OCI-LY1 (cell line): ENCODE data around the gene CDC14B.

Source experiments
- CTCF ChIP-seq: fragments of 200-600 bp; sonication (generic), shearing (Covaris generic); IDR thresholded peaks from 2 replicates; pipeline ENCODE4 v1.5.1; 2017; ENCODE audit warnings: mild to moderate bottlenecking, antibody characterized with exemption, low read length, moderate library complexity, mixed read lengths
- EZH2 ChIP-seq: fragments of 200-600 bp; sonication (generic), shearing (Covaris generic); IDR thresholded peaks from 2 replicates; pipeline ENCODE4 v1.8.0; 2017; ENCODE audit warnings: borderline replicate concordance, mixed run types, mild to moderate bottlenecking, antibody characterized with exemption, low read length, moderate library complexity, mixed read lengths

GRCh38 chr9:96512240-96512639, 107.4 kb downstream of the CDC14B start:
- TF ChIP-seq CTCF: no peak
- TF ChIP-seq EZH2: no peak
